Adrenal gland (tissue), 5 donors: Measurements from ENCODE around the gene BRD8.

ENCODE experiments used
- POLR2A ChIP-seq, 2 donors: fragments of 450-650 bp; IDR thresholded peaks; one replicate each; pipeline ENCODE4 v1.6.1; 2017; ENCODE audit warnings: antibody characterized with exemption in 2 of 2, mild to moderate bottlenecking in 2 of 2, moderate library complexity in 1 of 2
- TF ChIP-seq, protein P1 (sequence below), 6 experiments: fragments of 450-650 bp in 4 of 6; fragments of 200-600 bp in 2 of 6; sonication (generic) in 1 of 6; IDR thresholded peaks; 1 replicate in 5 of 6; 2 replicates in 1 of 6; pipeline versions ENCODE4 v1.5.1 to v1.8.0; 2016 to 2021; ENCODE audit warnings: antibody characterized with exemption in 6 of 6, mild to moderate bottlenecking in 2 of 6, moderate library complexity in 1 of 6
- donor health status: DM: no; HTN: no; CAD: no.

DNA sequence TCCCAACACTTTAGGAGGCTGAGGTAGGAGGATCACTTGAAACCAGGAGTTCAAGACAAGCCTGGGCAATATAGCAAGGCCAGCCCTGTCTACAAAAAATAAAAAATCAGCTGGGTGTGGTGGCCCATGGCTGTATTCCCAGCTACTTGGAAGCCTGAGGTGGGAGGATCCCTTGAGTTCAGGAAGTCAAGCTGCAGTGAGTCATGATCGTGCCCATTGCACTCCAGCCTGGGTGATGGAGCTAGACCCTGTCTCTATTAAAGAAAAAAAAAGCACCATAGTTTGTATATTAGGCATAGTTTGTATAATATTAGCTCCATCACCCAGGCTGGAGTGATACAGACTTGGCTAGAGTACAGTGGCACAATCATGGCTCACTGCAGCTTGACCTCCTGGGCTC is 29.6 kb downstream of the BRD8 start:
- no peak for TF ChIP-seq POLR2A (IDR thresholded peaks at IDR 0.05)
- TF ChIP-seq, protein P1, sequence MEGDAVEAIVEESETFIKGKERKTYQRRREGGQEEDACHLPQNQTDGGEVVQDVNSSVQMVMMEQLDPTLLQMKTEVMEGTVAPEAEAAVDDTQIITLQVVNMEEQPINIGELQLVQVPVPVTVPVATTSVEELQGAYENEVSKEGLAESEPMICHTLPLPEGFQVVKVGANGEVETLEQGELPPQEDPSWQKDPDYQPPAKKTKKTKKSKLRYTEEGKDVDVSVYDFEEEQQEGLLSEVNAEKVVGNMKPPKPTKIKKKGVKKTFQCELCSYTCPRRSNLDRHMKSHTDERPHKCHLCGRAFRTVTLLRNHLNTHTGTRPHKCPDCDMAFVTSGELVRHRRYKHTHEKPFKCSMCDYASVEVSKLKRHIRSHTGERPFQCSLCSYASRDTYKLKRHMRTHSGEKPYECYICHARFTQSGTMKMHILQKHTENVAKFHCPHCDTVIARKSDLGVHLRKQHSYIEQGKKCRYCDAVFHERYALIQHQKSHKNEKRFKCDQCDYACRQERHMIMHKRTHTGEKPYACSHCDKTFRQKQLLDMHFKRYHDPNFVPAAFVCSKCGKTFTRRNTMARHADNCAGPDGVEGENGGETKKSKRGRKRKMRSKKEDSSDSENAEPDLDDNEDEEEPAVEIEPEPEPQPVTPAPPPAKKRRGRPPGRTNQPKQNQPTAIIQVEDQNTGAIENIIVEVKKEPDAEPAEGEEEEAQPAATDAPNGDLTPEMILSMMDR (IDR thresholded peaks at IDR 0.05): no peak
